Natural killer cell (primary cell): Measurements from ENCODE around the gene OR1F1. TPM values are rescaled to one million over a fixed set of nuclear protein-coding genes. Genes with fewer than 3 reads are reported as not detected.

Source experiments
- ATAC-seq, 3 donors: fragments of 150-1000 bp in 2 of 3; fragments of 200-7000 bp in 1 of 3; cut with Tn5 transposase; 1 replicate in 1 of 3; 2 replicates in 2 of 3; pipeline ENCODE4 v1.10.0; 2021; ENCODE audit warnings: mild to moderate bottlenecking in 2 of 3, moderate library complexity in 2 of 3
- DNase-seq, 2 donors: peaks; one replicate each; pipeline versions ENCODE4 v3.0.0 to v3.0.0-alpha.2; 2013 to 2021; ENCODE audit warnings: mixed read lengths in 1 of 2
- H3K27ac ChIP-seq: one replicate; pipeline ENCODE4 v1.5.1; 2013; ENCODE audit warnings: mild to moderate bottlenecking, low read length
- H3K27me3 ChIP-seq: one replicate; pipeline ENCODE4 v1.6.1; 2013; ENCODE audit warnings: low read length; ENCODE audit not compliant: control insufficient read depth, insufficient read depth
- H3K36me3 ChIP-seq: one replicate; pipeline ENCODE4 v1.6.1; 2013; ENCODE audit warnings: low read length; ENCODE audit not compliant: control insufficient read depth, insufficient read depth
- H3K4me1 ChIP-seq: one replicate; pipeline ENCODE4 v1.6.1; 2013; ENCODE audit warnings: low read length; ENCODE audit not compliant: control insufficient read depth, insufficient read depth
- H3K4me3 ChIP-seq: one replicate; pipeline ENCODE4 v1.5.1; 2013; ENCODE audit warnings: low read length
- H3K9me3 ChIP-seq: one replicate; pipeline ENCODE4 v1.6.1; 2013; ENCODE audit warnings: low read length; ENCODE audit not compliant: control insufficient read depth, insufficient read depth
- H3K27ac Mint-ChIP-seq, 2 donors: one replicate each; pipeline ENCODE4 v1.8.0; 2022; ENCODE audit warnings: mild to moderate bottlenecking in 2 of 2, mixed read lengths in 2 of 2, moderate library complexity in 1 of 2
- H3K27me3 Mint-ChIP-seq, 2 donors: one replicate each; pipeline ENCODE4 v1.8.0; 2022; ENCODE audit warnings: low read depth in 2 of 2, mixed read lengths in 2 of 2
- H3K36me3 Mint-ChIP-seq: one replicate; pipeline ENCODE4 v1.8.0; 2022; ENCODE audit warnings: mixed read lengths
- H3K4me1 Mint-ChIP-seq, 2 donors: one replicate each; pipeline ENCODE4 v1.8.0; 2022; ENCODE audit warnings: mixed read lengths in 2 of 2
- H3K4me3 Mint-ChIP-seq: one replicate; pipeline ENCODE4 v1.8.0; 2022; ENCODE audit warnings: mild to moderate bottlenecking, moderate library complexity, mixed read lengths
- H3K9me3 Mint-ChIP-seq, 2 donors: one replicate each; pipeline ENCODE4 v1.8.0; 2022; ENCODE audit warnings: mixed read lengths in 2 of 2
- CTCF ChIP-seq: fragments of 200-600 bp; IDR thresholded peaks from one replicate; pipeline ENCODE4 v1.8.0; 2022; ENCODE audit warnings: antibody characterized with exemption
- WGBS: methylation state at CpG from one replicate; pipeline ENCODE4 v1.1.7; 2013; ENCODE audit warnings: missing lambda C conversion rate; ENCODE audit not compliant: insufficient coverage; 5-methylcytosine and 5-hydroxymethylcytosine counted together
- intact Hi-C: fragments of 100-400 bp; cut with micrococcal nuclease; formaldehyde crosslinking; loops from one replicate; pipeline ENCODE4 v1.14.2; 2022
- total RNA-seq, 4 donors: library from RNA; stranded (reverse); fragments of 120-200 nt in 1 of 4; gene quantifications; one replicate each; pipeline versions ENCODE4 v1.2.3 to v1.2.4, GENCODE V29; 2013 to 2022

The OR1F1 gene
- total RNA-seq, 3 donors from 2014 or later (not counting 1 experiment from before 2014, with no cell fraction given), result not detected

- DNase-seq, result no peak
- H3K27me3 Mint-ChIP-seq, result peaks cover 13 to 26% of the 10 kb centered on the region in 2 donors
- intact Hi-C loops, result no loop called here
Observed at GRCh38 chr16:3242709-3243108, 54.7 kb downstream of the OR1F1 start.

GRCh38 chr16:3243882-3244281 lies 55.9 kb downstream of the OR1F1 start:
- no peak for DNase-seq
- Mint-ChIP-seq H3K36me3 (no peaks in the 10 kb centered on the region), H3K4me3 (no peak overlapping the region), H3K27ac (no peak overlapping the region), H3K9me3 (no peaks in the 10 kb centered on the region), H3K27me3 (peaks cover 15 to 26% of the 10 kb centered on the region in 2 donors), H3K4me1 (no peaks in the 10 kb centered on the region)
- Histone ChIP-seq H3K36me3 (no peaks in the 10 kb centered on the region), H3K4me1 (no peaks in the 10 kb centered on the region), H3K4me3 (no peak overlapping the region), H3K27ac (no peak overlapping the region), H3K9me3 (no peaks in the 10 kb centered on the region), H3K27me3 (no peaks in the 10 kb centered on the region)
- ATAC-seq, result no peak
- intact Hi-C loops, result no loop called here
- WGBS, result 87% methylated on average over 6 of the region's 6 CpGs
- TF ChIP-seq CTCF, result no peak

More at GRCh38 chr16:3242709-3243108, 54.7 kb downstream of the OR1F1 start:
- Mint-ChIP-seq H3K27ac (no peak overlapping the region), H3K4me1 (no peaks in the 10 kb centered on the region), H3K36me3 (no peaks in the 10 kb centered on the region), H3K4me3 (no peak overlapping the region), H3K9me3 (no peaks in the 10 kb centered on the region)
- WGBS, result 79% methylated on average over 11 of the region's 11 CpGs
- ATAC-seq, result no peak
- Histone ChIP-seq H3K4me1 (no peaks in the 10 kb centered on the region), H3K9me3 (no peaks in the 10 kb centered on the region), H3K36me3 (no peaks in the 10 kb centered on the region), H3K27me3 (no peaks in the 10 kb centered on the region), H3K4me3 (no peak overlapping the region), H3K27ac (no peak overlapping the region)
- TF ChIP-seq CTCF, result no peak

- H3K4me1 ChIP-seq, result no peaks in the 10 kb centered on the region
- Mint-ChIP-seq H3K27me3 (peaks cover 13 to 27% of the 10 kb centered on the region in 2 donors), H3K9me3 (no peaks in the 10 kb centered on the region), H3K4me1 (no peaks in the 10 kb centered on the region), H3K27ac (no peak overlapping the region), H3K4me3 (no peak overlapping the region), H3K36me3 (no peaks in the 10 kb centered on the region)
- ATAC-seq, result no peak
- intact Hi-C loops, result no loop called here
- H3K27ac ChIP-seq, result no peak overlapping the region
- H3K9me3 ChIP-seq, result no peaks in the 10 kb centered on the region
- H3K4me3 ChIP-seq, result no peak overlapping the region
- 90% methylated on average over 7 of the region's 7 CpGs for WGBS
- no peak for TF ChIP-seq CTCF
- no peak for DNase-seq
- H3K36me3 ChIP-seq, result no peaks in the 10 kb centered on the region
- H3K27me3 ChIP-seq, result no peaks in the 10 kb centered on the region
Observed at GRCh38 chr16:3246002-3246401, 58.0 kb downstream of the OR1F1 start.

- Mint-ChIP-seq H3K27me3 (peaks cover 18 to 32% of the 10 kb centered on the region in 2 donors), H3K4me1 (no peaks in the 10 kb centered on the region), H3K9me3 (no peaks in the 10 kb centered on the region), H3K4me3 (no peak overlapping the region), H3K36me3 (no peaks in the 10 kb centered on the region), H3K27ac (no peak overlapping the region)
- ATAC-seq (no peak), DNase-seq (no peak)
- Histone ChIP-seq H3K27ac (no peak overlapping the region), H3K9me3 (no peaks in the 10 kb centered on the region), H3K27me3 (no peaks in the 10 kb centered on the region), H3K4me1 (no peaks in the 10 kb centered on the region), H3K36me3 (no peaks in the 10 kb centered on the region), H3K4me3 (no peak overlapping the region)
- intact Hi-C loops, result no loop called here
- TF ChIP-seq CTCF, result no peak
- WGBS, result 45% methylated on average over 10 of the region's 10 CpGs
Observed at GRCh38 chr16:3246876-3247275, 58.9 kb downstream of the OR1F1 start.
